Trophoblast cell (in vitro differentiated cells and primary cell): ENCODE results near the gene SHQ1.

ENCODE experiments used
- DNase-seq, 2 donors: peaks; one replicate each; pipeline ENCODE4 v3.0.0-alpha.2; 2016
- H2AFZ ChIP-seq: 2 replicates; pipeline ENCODE4 v1.6.1; 2013; ENCODE audit warnings: low read length, moderate library complexity, mild to moderate bottlenecking; ENCODE audit not compliant: insufficient read depth, poor library complexity
- H2AK5ac ChIP-seq: 2 replicates; pipeline ENCODE4 v1.6.1; 2013; ENCODE audit warnings: mild to moderate bottlenecking, low read length
- H2BK120ac ChIP-seq: 2 replicates; pipeline ENCODE4 v1.6.1; 2013; ENCODE audit warnings: low read length, mild to moderate bottlenecking, moderate library complexity; ENCODE audit not compliant: insufficient read depth, poor library complexity
- H2BK12ac ChIP-seq: 2 replicates; pipeline ENCODE4 v1.6.1; 2013; ENCODE audit warnings: mild to moderate bottlenecking, low read length, moderate library complexity
- H2BK5ac ChIP-seq: 2 replicates; pipeline ENCODE4 v1.6.1; 2013; ENCODE audit warnings: low read length, low read depth, moderate library complexity, mild to moderate bottlenecking; ENCODE audit not compliant: poor library complexity
- H3K14ac ChIP-seq: 2 replicates; pipeline ENCODE4 v1.6.1; 2013; ENCODE audit warnings: mild to moderate bottlenecking, low read length
- H3K18ac ChIP-seq: 2 replicates; pipeline ENCODE4 v1.6.1; 2013; ENCODE audit warnings: mild to moderate bottlenecking, low read length
- H3K23ac ChIP-seq: 2 replicates; pipeline ENCODE4 v1.6.1; 2013; ENCODE audit warnings: low read length
- H3K27ac ChIP-seq: 2 replicates; pipeline ENCODE4 v1.5.1; 2013; ENCODE audit warnings: low read depth, mild to moderate bottlenecking, inconsistent platforms, low read length, moderate library complexity
- H3K27me3 ChIP-seq: 2 replicates; pipeline ENCODE4 v1.6.1; 2013; ENCODE audit warnings: inconsistent platforms, mild to moderate bottlenecking, low read length, moderate library complexity; ENCODE audit not compliant: insufficient read depth
- H3K36me3 ChIP-seq, 2 experiments: 1 replicate in 1 of 2; 2 replicates in 1 of 2; pipeline ENCODE4 v1.6.1; 2013; ENCODE audit warnings: low read length in 2 of 2, mild to moderate bottlenecking in 2 of 2, moderate library complexity in 1 of 2; ENCODE audit not compliant: insufficient read depth in 2 of 2, control insufficient read depth in 1 of 2
- H3K4ac ChIP-seq: 2 replicates; pipeline ENCODE4 v1.6.1; 2013; ENCODE audit warnings: low read depth, mild to moderate bottlenecking, low read length, moderate library complexity
- H3K4me1 ChIP-seq, 2 experiments: 1 replicate in 1 of 2; 2 replicates in 1 of 2; pipeline ENCODE4 v1.6.1; 2013; ENCODE audit warnings: low read length in 2 of 2, mild to moderate bottlenecking in 2 of 2, moderate library complexity in 1 of 2; ENCODE audit not compliant: insufficient read depth in 2 of 2, control insufficient read depth in 1 of 2
- H3K4me2 ChIP-seq: 2 replicates; pipeline ENCODE4 v1.6.1; 2013; ENCODE audit warnings: inconsistent platforms, mild to moderate bottlenecking, low read length, moderate library complexity
- H3K4me3 ChIP-seq: 2 replicates; pipeline ENCODE4 v1.5.1; 2013; ENCODE audit warnings: mild to moderate bottlenecking, low read depth, low read length, inconsistent platforms
- H3K79me1 ChIP-seq: one replicate; pipeline ENCODE4 v1.6.1; 2013; ENCODE audit warnings: low read length
- H3K79me2 ChIP-seq: 2 replicates; pipeline ENCODE4 v1.6.1; 2013; ENCODE audit warnings: low read length, mild to moderate bottlenecking; ENCODE audit not compliant: control insufficient read depth, insufficient read depth, poor library complexity
- H3K9ac ChIP-seq: 2 replicates; pipeline ENCODE4 v1.6.1; 2013; ENCODE audit warnings: mild to moderate bottlenecking, low read length
- H3K9me3 ChIP-seq: 2 replicates; pipeline ENCODE4 v1.6.1; 2013; ENCODE audit warnings: low read depth, mild to moderate bottlenecking, control low read depth, inconsistent platforms, low read length; ENCODE audit not compliant: insufficient read depth
- H4K12ac ChIP-seq: 2 replicates; pipeline ENCODE4 v1.6.1; 2013; ENCODE audit warnings: low read depth, mild to moderate bottlenecking, low read length, moderate library complexity
- H4K8ac ChIP-seq: 2 replicates; pipeline ENCODE4 v1.6.1; 2013; ENCODE audit warnings: low read depth, mild to moderate bottlenecking, low read length, moderate library complexity
- H4K91ac ChIP-seq: one replicate; pipeline ENCODE4 v1.6.1; 2013; ENCODE audit warnings: low read depth, mild to moderate bottlenecking, low read length, moderate library complexity
- WGBS: extraction: QIAGEN DNeasy Blood & Tissue Kit; methylation state at CpG from one replicate; pipeline ENCODE4 v1.1.7; 2013; ENCODE audit warnings: missing lambda C conversion rate; ENCODE audit not compliant: insufficient read length, insufficient coverage; ENCODE audit errors: extremely low coverage; 5-methylcytosine and 5-hydroxymethylcytosine counted together

SHQ1 gene

DNA sequence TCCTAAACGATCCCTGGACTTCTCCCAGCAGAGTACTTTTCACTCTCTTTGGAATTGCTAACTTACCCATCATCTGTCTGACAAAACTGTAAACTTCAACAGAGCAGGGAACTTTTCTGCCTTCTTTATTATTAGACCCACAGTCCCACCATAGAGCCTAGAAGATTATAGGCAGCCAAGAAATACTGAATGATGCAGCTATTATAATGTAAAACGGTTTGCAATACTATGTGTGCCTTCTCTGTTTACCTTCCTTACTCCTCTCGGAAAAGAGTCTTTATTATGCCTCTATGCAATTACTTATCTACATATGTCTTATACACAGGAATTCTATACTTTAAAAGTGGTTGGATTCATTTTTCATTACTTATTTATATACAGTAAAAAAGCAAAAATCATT is 36.0 kb downstream of the SHQ1 start:
- Histone ChIP-seq H4K12ac (no peak overlapping the region), H3K27me3 (no peaks in the 10 kb centered on the region), H2BK5ac (no peak overlapping the region), H3K18ac (no peak overlapping the region), H3K79me2 (no peaks in the 10 kb centered on the region), H3K79me1 (no peaks in the 10 kb centered on the region), H2BK12ac (no peak overlapping the region), H3K9me3 (no peaks in the 10 kb centered on the region), H2BK120ac (no peak overlapping the region), H3K36me3 (no peaks in the 10 kb centered on the region), H3K23ac (no peak overlapping the region), H3K4me1 (no peaks in the 10 kb centered on the region), H2AK5ac (no peak overlapping the region), H3K4me2 (no peak overlapping the region), H2AFZ (no peak overlapping the region), H4K91ac (no peak overlapping the region), H3K9ac (no peak overlapping the region), H3K4me3 (no peak overlapping the region), H4K8ac (no peak overlapping the region), H3K14ac (no peak overlapping the region), H3K27ac (no peak overlapping the region), H3K4ac (no peak overlapping the region)
- no peak for DNase-seq
- no CpG with 5 or more reads among the region's 3 CpGs for WGBS

DNA sequence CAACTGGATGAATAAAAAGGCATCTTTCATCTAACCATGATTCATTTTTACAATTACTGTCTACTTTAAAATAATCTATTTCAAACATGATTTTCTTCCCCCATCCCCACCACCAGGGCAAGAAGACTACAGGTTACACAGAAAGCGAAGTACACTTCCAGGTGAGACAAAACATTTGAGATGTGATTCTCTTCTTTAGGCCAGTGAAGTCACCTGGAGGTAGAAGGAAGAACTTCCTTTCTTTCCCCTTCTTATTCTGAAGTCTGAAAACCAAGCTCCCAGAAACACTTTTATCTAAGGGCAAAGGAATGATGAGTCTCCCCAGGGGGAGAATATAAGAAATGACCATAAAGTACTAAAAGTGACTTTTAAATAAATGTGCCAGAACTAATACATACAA is 36.7 kb downstream of the SHQ1 start:
- Histone ChIP-seq H2BK5ac (no peak overlapping the region), H3K9ac (no peak overlapping the region), H3K9me3 (no peaks in the 10 kb centered on the region), H3K79me1 (no peaks in the 10 kb centered on the region), H4K12ac (no peak overlapping the region), H2AFZ (no peak overlapping the region), H3K79me2 (no peaks in the 10 kb centered on the region), H3K14ac (no peak overlapping the region), H2BK120ac (no peak overlapping the region), H3K27ac (no peak overlapping the region), H4K8ac (no peak overlapping the region), H3K36me3 (no peaks in the 10 kb centered on the region), H3K18ac (no peak overlapping the region), H2BK12ac (no peak overlapping the region), H3K4me2 (no peak overlapping the region), H3K4me1 (no peaks in the 10 kb centered on the region), H2AK5ac (no peak overlapping the region), H3K23ac (no peak overlapping the region), H3K4me3 (no peak overlapping the region), H3K4ac (no peak overlapping the region), H4K91ac (no peak overlapping the region), H3K27me3 (no peaks in the 10 kb centered on the region)
- DNase-seq, result no peak
- WGBS, result no CpG with 5 or more reads among the region's 1 CpG

DNA sequence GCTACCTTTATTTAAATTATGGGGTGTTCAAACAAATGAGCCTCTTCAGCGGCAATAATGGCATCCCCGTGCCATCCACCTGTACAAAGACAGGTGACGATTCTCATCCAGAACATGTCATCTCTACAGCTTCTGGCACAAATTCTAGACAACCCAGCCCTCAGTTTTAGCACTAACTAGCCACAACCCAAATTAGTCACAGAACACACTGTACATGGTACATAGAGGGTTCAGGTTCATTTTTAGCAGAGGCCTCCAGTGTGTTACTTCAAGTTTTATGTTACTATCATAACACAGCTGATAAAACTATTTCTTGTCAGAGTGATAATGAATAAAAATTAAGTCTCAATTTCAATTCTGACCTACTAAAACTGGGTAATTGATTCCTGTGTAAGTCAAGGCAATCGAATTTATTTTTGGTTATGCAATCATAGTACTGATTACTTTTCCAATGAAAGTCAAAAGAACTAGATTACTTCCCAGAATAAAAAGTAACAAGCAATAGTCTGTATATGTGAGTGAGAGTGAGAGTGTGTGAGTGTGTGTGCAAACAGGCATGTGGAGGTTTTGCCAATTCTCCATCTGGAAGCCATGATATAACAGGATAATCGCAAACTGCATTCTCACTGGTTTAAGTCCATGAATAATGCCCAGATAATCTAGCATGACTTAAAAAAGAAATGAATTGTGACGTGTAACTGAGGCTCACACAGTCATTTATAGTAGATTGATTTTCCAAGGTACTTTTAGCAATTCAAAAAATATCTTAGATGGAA is 37.4 kb downstream of the SHQ1 start:
- DNase-seq, result no peak

GRCh38 chr3:72810063-72810462 is 38.2 kb downstream of the SHQ1 start:
- Histone ChIP-seq H2AFZ (no peak overlapping the region), H3K4me2 (peak overlapping the region; percentile 23), H3K4me3 (no peak overlapping the region), H3K4me1 (no peaks in the 10 kb centered on the region), H3K79me1 (no peaks in the 10 kb centered on the region), H4K91ac (no peak overlapping the region), H2AK5ac (no peak overlapping the region), H3K4ac (no peak overlapping the region), H3K79me2 (no peaks in the 10 kb centered on the region), H4K8ac (no peak overlapping the region), H2BK120ac (no peak overlapping the region), H3K27ac (no peak overlapping the region), H3K36me3 (no peaks in the 10 kb centered on the region), H3K18ac (no peak overlapping the region), H4K12ac (no peak overlapping the region), H3K9ac (no peak overlapping the region), H3K9me3 (no peaks in the 10 kb centered on the region), H2BK5ac (no peak overlapping the region), H3K14ac (no peak overlapping the region), H2BK12ac (no peak overlapping the region), H3K23ac (no peak overlapping the region), H3K27me3 (no peaks in the 10 kb centered on the region)
- DNase-seq, result no peak

More for the DNA sequence above, 37.4 kb downstream of the SHQ1 start:
- Histone ChIP-seq H3K79me1 (no peaks in the 10 kb centered on the region), H4K12ac (no peak overlapping the region), H3K4me3 (no peak overlapping the region), H3K27ac (no peak overlapping the region), H3K14ac (no peak overlapping the region), H3K4me2 (no peak overlapping the region), H4K91ac (no peak overlapping the region), H3K9me3 (no peaks in the 10 kb centered on the region), H3K4ac (no peak overlapping the region), H2AK5ac (no peak overlapping the region), H3K18ac (no peak overlapping the region), H4K8ac (no peak overlapping the region), H3K79me2 (no peaks in the 10 kb centered on the region), H2BK5ac (no peak overlapping the region), H3K36me3 (no peaks in the 10 kb centered on the region), H3K4me1 (no peaks in the 10 kb centered on the region), H3K23ac (no peak overlapping the region), H2AFZ (no peak overlapping the region), H3K9ac (no peak overlapping the region), H2BK12ac (no peak overlapping the region), H3K27me3 (no peaks in the 10 kb centered on the region), H2BK120ac (no peak overlapping the region)
- WGBS, result no CpG with 5 or more reads among the region's 6 CpGs
